GM18861 (cell line): ENCODE measurements around the gene PRKCH.
A peak's percentile ranks its signal among the peaks of the same experiment; 100 is the strongest.
"Not testable (repeated sequence)": the region's sequence is repeated elsewhere in the genome, so short reads cannot be mapped to it uniquely, and the experiment has no call there.

Experiments used
- ATAC-seq: cut with Tn5 transposase; IDR thresholded peaks from one replicate; pipeline ENCODE4 v1.9.1; 2021; ENCODE audit not compliant: unreplicated experiment

Gene PRKCH

DNA sequence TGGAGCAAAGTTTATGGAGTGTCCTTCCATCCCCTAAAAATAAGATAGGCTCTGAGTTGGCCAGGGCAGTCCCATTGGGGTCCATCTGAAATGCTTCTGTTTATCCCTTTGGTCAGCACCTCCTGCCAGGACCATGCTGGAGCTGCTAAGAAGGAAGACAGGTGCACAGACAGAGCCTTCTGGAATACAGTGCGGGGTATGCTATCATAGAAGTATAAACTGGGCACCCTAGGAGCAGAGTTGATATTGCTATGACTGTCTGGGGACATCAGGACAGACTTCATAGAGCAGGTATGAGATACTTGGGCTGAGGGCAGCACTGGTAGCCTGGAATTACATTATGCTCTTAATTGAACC, 203.5 kb downstream of the PRKCH start:
- ATAC-seq, result no peak

DNA sequence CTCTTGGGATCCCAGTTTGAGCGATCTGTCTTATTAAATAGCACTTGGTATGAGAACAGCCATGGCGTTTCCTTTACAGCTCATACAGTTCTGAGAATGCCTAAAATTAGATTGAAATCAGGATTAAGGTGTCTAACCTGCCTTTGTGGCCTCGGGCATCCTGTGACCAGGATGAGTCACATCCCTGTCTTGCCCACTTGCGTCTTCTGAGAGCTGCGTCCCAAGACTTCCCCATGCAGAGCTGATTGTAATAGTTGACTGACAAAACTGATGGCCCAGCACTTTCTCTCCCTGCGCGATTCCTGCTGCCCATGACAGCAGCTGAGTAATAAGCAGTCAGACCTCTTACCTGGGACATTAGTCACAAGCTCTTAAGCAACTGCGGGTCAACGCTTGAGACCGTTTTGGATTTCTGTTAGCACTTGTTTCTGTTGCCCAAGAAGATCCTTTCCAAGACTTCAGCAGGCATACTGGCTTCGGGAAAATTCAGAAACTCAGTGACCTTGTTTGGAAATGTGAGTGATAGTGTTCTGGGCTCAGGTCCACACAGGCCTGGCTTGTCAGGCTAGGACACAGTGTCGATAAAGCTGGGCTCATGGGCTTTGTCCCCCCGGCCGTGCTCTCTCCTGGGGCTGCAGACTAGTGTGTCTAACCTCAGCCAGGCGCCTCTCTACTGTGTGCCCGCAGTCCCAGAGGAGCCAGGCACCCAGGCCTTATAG, 204.1 kb downstream of the PRKCH start:
- ATAC-seq, result peak; percentile 84

DNA sequence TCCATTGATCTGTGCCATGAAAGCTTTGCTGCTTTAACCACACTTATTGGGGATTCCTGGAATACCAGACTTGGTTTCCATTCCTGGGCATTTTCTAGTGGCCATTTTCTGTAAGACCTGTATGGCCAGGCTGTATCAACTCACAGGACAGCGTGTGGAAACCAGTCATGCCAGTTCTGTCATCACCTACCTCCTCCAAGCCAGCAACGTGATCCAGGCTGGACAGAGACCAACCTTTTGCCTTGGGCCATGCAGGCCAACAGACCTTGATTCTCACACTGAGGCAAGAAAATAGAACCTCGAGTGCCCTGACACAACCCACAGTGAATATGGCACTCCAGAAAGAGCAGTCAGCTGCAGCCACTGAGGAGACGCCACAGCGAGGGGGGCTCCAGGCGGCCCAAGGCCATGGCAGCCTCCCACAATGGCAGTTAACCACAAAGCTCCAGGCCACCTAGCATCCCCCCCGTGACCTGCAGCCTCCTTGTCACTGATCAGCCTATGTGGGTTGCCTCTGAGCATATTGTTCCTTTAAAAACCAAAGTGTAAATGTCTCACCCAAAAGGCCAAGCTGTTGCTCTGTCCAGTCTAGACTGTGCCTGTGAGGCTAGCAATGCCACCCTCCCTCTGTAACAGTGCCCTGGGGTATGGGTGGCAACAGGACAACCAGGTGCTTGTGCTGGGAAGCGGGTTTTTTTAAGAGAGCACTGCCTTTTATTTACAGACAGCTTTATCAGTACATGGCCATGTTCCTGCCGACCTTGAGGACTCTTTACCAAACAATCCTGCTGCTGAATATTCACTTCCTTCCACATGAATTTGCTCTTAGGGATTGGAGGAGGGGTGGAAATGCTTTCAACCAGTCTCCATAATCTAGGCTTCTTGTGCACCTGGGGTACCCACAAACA, 205.3 kb downstream of the PRKCH start:
- ATAC-seq, result no peak

DNA sequence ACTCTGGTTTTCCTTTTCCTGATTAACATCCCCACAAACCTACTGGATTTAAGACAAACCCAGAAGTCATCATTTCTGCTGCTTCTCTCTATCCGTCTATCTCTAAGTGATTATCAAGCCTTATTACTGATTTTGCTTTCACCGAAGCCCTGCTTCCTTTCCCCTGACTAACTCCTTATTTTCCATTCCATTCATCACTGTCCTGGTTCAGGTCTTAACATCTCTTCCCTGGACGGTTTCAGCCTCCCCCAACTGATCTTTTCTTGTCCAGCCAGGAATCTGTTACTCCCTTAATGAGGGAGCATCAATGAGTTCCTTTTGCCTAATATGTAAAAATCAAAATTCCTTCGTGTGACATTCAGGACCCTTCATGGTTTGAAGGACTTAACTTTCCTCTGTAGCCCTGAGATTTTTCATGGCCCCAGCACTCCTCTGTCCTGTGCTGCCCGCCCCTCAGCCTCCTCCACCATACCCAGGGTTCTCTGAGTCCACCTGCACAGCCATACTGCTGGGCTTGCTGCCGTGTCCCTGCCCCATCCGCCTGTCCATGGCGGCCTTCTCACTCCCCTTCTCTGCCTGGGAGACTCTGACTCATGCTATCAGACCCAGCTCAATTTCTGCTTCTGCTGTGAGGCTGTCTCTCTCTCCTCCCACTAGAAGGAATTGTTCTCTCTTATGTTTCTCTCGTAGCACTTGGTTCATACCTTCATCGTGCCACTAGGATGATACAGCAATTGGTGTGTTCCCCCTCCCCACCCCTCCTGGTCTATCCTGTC, 206.1 kb downstream of the PRKCH start:
- no peak for ATAC-seq

DNA sequence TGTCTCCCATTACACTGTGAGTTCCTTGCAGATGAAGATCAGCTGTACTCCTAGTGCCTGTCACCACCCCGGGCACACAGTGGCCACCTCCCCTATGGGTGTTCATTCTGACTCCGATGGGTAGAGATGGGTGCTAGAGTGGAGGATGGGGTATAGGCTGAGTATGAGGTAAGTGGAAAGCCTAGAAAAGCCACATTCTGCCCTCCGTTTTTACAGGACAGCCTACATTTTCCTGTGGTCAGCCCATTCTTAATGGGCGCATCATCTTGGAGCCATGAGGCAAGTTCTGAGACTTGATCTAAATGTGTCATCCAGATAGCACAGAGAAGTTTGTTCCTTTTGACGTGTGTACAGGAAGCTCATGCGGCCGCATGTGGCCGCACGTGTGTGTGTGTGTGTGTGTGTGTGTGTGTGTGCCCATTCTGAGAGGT, 207.2 kb downstream of the PRKCH start:
- no peak for ATAC-seq

DNA sequence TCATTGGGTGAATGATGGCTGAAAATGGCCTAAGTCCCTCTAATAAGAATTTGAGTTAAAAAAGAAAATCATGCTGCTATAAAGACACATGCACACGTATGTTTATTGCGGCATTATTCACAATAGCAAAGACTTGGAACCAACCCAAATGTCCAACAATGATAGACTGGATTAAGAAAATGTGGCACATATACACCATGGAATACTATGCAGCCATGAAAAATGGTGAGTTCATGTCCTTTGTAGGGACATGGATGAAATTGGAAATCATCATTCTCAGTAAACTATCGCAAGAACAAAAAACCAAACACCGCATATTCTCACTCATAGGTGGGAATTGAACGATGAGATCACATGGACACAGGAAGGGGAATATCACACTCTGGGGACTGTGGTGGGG, 208.0 kb downstream of the PRKCH start:
- ATAC-seq, result not testable (repeated sequence)

DNA sequence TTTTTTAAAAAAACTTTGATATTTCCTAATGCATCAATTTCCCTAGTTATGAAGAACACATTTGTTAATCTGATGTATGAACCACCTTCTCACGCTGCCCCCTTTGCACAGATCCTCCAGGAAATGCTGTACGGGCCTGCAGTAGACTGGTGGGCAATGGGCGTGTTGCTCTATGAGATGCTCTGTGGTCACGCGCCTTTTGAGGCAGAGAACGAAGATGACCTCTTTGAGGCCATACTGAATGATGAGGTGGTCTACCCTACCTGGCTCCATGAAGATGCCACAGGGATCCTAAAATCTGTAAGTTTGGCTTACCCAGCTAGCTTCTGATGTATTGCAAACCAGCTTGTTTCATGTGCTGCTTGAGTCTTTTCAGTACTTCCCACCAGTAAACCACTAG, 208.9 kb downstream of the PRKCH start:
- no peak for ATAC-seq

DNA sequence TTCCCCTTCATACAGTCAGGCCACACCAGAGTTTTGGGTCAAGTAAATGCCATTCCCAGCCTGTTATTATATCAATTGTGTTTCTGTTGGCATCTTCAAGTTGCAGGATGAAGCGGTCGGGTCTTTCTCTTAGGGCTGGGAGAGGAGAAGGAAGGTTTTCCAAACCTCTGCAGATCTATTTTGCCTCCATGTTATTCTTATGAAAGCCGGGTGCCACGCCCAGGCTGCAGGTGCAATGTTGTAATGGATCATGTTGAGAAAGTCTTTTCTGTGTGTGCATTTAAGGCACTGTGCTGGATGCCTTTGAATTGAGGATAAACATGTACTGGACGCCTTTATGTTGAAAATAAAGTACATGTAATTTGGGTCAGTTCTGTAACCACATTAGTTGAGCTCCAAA, 209.5 kb downstream of the PRKCH start:
- no peak for ATAC-seq

DNA sequence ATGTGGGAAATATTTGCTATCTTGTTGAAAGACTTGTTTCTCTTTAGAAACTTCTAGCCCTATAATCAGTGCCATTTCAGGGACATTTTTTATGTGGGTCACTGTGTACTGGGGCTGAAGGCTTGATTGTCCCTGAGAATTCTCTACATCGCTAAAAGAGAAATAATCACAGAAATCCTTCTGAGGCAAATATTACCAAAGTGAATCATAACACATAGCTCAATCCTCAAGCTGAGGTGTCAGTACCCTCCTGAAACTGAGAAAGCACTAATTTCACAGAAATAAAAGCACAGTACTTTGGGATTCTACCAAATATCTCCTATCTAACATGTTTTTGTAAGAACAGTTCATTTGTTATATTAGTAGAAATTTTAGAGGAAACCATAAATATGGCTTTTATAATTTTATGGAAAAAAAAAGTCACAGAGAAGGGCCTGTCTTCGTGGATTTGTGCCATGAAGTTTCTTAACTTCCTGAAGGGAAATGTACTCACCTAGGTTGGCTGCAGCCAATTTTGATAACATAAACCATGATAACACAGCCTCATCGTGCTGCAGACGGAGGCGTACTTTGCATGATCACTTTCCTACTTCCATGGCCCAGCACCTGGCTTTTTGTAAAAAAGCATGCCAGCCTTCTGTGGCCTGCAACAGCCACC, 210.2 kb downstream of the PRKCH start:
- ATAC-seq, result no peak

DNA sequence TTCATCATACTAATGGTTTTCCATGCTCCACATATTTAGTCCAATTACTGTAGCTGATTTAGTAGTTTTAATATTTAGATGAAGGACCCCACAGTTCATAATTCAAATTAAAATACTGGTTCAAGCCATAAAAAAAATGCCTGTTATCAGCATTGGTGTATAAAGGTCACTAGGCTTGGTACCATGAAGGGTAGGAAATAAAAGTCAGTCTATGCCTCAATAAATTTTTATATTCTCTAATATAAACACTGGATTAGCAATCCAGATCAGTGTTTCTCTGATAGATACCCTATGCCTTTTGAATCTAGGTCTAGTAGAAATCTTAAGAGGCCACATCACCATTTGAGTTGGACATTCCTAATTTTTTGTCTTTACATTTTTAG, 210.7 kb downstream of the PRKCH start:
- ATAC-seq, result no peak

DNA sequence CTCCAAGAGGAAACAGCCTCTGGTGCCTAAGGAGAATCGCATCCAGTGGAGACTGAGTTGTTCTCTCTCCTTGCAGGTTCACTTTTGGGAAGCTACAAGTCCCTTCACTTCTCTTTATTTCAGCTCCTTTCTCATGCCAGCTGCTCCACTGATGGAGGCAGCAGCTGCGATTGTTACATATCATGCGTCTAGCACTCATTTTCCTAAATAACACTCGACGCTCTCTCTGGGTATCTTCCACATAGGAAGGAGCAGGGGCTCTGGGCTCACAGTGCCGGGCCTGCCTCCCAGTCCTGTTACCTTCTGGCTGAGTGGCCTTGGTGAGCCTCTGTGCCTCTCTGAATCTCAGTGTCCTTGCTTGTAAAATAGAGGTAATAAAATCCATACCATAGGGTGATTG, 211.4 kb downstream of the PRKCH start:
- ATAC-seq, result no peak

DNA sequence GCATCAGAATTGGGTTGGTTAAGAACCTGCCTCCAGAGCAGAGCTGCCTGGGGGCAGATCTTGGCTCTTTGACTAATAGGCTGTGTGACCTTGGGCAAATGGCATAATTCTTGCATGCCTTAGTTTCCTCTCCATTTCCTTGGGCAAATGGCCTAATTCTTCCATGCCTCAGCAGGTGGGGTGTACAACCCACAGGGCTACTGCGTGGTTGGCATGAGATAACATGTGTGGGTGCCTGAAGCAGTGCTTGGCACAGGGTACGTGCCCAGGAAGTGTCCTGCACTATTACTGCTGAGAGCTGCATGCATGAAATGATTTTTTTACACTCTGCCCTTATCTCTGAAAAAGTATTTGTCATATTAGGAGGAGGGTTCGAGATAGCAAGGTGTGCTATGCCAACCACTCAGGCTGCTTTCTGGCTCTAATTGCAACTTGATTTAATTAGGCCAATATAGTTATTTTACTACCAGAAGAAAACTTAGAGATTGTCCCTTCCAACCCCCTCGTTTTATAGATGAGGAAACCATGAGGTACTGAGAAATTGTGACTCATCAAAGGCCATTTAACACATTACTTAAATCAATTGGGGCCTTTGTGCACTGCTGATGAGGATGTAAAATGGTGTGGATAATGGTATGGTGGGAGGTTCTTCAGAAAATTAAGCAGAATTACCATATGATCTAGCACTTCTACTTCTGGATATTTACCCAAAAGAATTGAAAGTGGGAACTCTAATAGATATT, 212.3 kb downstream of the PRKCH start:
- ATAC-seq, result no peak

DNA sequence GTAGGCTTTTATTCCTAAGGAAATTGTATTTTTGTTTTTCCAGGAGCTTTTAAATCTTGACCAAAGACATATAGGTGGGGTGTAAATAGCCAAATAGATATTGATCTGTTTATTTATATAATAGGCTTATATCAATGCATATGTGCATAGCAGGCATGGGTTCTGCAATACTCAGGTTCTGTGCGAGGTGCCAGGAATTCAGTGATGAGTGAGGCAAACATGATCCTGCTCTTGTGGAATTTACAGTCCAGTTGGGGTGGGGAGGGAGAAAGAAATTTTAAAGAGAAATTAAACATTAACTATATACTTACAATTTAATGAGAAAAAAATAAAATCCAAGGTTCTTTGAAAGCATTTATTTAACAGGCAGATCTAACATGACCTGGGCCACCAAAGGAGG, 213.7 kb downstream of the PRKCH start:
- no peak for ATAC-seq

DNA sequence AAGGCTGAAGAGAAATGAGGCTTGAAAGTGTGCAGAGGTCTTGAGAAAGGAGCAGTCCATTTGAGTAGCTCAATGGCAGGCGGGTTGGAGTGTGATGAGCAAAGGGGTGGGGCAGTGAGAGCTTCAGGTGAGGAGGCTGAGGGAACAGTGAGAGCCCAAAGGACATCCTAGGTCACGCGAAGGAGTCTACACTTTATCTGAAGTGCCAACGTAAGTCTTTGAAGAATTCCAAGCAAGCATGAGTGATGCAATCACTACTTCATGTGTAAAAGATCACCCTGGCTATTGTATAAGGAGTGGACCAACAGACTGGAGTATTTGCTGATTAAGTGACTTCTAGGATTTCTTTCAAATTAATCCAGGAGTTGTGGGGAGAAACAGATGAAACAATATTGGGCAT, 214.1 kb downstream of the PRKCH start:
- no peak for ATAC-seq

DNA sequence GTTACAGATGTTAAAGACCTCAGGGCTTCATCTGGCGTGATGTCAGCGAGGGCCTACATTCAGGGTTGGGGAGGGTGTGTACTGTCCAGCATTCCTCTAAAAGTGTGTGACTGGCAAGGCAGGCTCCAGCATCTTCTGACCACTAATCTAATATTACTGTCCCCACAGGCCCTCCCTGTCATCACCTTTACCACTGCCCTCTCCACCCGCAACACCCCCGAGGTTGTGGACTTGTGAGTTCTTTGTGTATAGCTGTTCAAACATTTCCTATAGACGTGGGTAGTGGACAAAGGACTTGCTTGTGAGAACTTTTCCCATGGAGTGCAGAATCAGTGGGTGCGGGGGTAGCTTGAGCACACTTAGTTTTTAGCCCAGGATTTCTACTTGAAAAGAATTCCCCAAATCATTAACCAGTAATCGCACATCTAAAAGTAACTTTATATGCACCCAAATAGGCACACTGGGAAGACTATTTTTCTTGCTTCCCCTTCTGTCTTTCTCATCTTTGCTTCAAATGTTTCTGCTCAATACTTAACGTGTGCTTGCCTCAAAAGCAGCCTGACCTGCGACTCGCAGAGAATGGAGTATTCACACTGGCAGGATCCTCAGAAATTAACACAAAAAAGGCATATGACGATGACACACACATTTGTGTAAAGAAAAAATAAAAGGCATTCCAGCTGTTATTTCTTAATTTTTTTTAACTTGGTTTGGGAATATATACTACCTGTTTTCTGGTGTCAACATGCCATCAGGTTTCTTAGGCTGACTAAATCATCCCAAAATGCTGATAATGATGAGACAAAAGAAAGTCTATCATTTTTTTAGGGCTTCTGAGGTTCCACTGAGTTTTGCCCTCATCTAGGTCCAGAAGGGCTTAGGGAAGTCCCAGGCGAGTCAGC, 215.5 kb downstream of the PRKCH start:
- ATAC-seq, result no peak

DNA sequence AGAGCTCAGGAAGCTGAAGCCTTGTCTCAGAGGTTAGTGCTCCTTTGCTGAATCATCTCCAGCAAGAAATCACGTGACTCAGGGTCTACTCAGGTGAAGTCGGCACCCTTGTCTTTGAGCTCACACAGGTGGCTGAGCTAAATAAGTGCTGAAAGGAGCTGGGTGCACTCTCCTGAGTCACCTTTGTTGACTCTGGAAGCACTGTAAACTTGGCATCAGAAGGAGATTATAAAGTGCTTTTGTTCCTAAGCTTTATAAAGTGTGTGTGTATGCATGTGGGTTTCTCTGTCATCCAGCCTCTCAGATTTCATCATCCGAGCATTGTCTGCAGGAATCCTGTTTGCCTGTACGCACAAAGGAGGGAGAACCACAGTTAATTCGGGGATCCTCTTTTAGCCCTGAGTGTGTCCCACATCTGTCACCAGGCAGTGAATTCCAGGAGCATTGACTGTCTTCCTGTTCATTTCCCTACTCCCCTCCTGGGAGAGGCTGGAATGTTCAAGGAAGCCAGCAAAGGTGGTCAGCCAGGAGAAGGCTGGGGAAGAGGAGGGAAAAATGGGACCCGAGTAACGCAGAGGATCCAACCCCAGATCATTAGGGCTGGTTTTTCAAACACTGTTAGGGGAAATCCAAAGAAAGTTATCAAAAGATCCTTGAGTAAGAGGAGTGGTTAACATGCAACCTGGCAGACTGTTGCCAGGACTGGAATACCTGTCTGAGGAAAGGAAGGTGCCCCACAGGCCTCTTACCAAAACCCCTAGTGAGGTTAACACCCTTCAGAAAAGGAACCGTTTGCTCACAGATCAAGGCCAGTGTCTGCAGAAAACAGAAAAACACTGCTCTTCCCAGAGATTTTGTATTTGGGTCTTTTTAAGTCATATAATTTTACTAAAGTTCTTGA, 216.4 kb downstream of the PRKCH start:
- ATAC-seq, result peak; percentile 51

DNA sequence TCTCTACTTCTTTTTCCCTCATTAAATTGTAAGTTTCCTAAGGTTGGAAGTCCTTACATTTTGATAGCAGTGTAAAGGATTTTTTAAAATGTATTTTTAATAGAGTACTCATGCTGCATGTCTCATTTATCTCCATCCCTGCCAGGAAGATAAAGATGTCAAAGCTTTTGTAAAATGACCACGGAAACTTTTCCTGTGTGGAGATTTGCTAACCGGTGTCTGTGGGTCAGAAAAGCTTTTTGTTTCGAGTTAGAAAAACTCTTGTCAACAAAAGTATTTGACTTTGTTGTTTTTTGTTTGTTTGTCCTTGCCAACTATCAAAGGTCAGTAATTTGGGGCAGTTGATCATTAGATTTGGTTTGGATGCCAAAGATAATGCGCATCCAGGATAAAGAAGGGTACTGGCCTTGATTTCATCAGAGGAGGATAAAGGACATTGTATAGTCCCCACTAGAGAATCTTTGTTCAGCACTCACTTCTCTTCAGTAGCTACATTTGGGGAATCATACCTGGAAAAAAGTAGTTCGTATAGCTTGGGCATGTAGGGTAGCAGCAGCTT, 217.2 kb downstream of the PRKCH start:
- no peak for ATAC-seq

DNA sequence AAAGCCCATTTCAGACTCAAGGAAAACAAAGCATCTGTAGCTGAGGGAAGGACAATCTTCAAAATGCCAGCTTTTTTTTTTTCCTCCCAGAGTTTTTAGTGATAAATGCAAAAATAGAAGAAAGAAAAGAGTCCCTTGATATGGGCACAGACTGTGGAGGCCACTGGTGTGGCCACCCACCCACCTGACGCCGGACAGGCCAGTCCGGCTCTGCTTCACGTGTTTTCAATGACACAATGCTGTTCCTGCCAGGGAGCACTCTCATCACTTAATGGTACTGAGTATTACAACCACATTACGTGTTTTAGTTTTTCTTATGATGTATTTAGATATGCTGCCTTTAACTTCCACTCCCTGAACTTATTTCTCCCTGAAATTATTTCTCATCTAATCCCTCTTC, 218.3 kb downstream of the PRKCH start:
- no peak for ATAC-seq
